Keratinocyte (primary cell): ENCODE measurements around the gene CDC42EP1.
"Not testable (repeated sequence)": the region's sequence is repeated elsewhere in the genome, so short reads cannot be mapped to it uniquely, and the experiment has no call there.

Source experiments
- EZH2 ChIP-seq: IDR thresholded peaks from one replicate; pipeline ENCODE4 v1.6.1; 2012; ENCODE audit warnings: inconsistent platforms, mild to moderate bottlenecking, low read length, moderate library complexity
- TF ChIP-seq, protein P1 (sequence below), 3 experiments: IDR thresholded peaks in 1 of 3; conservative IDR thresholded peaks in 1 of 3; optimal IDR thresholded peaks in 1 of 3; 2 replicates in 2 of 3; 3 replicates in 1 of 3; pipeline versions ENCODE3 to v1.5.1; 2011; ENCODE audit warnings: low read length in 3 of 3, mild to moderate bottlenecking in 3 of 3, moderate library complexity in 2 of 3, control low read depth in 1 of 3, inconsistent platforms in 1 of 3; ENCODE audit not compliant: insufficient read depth in 2 of 3; ENCODE audit errors: extremely low read depth in 1 of 3

- not testable (repeated sequence) for TF ChIP-seq EZH2
- TF ChIP-seq, protein P1, sequence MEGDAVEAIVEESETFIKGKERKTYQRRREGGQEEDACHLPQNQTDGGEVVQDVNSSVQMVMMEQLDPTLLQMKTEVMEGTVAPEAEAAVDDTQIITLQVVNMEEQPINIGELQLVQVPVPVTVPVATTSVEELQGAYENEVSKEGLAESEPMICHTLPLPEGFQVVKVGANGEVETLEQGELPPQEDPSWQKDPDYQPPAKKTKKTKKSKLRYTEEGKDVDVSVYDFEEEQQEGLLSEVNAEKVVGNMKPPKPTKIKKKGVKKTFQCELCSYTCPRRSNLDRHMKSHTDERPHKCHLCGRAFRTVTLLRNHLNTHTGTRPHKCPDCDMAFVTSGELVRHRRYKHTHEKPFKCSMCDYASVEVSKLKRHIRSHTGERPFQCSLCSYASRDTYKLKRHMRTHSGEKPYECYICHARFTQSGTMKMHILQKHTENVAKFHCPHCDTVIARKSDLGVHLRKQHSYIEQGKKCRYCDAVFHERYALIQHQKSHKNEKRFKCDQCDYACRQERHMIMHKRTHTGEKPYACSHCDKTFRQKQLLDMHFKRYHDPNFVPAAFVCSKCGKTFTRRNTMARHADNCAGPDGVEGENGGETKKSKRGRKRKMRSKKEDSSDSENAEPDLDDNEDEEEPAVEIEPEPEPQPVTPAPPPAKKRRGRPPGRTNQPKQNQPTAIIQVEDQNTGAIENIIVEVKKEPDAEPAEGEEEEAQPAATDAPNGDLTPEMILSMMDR (optimal IDR thresholded peaks at IDR 0.05 in 1 of 3, IDR thresholded peaks at IDR 0.05 in 1 of 3, conservative IDR thresholded peaks at IDR 0.05 in 1 of 3; ENCODE audit: extremely low read depth in 1 of 3, insufficient read depth in 2 of 3, low read length in 3 of 3), result not testable (repeated sequence)
These were observed 9.4 kb upstream of the CDC42EP1 start for GRCh38 chr22:37550921-37551320.
